Upper lobe of right lung (tissue), 1 donor: ENCODE results near the gene NLGN2. TPM values are rescaled to one million over a fixed set of nuclear protein-coding genes. Genes with fewer than 3 reads are reported as not detected.
A peak's percentile ranks its signal among the peaks of the same experiment; 100 is the strongest.

ENCODE experiments used
- ATAC-seq: fragments of 200-7000 bp; cut with Tn5 transposase; one replicate; pipeline ENCODE4 v1.9.1; 2020; ENCODE audit warnings: mild to moderate bottlenecking, moderate library complexity
- DNase-seq: peaks from one replicate; pipeline ENCODE4 v3.0.0-alpha.2; 2020
- H3K27ac ChIP-seq: fragments of 200-600 bp; one replicate; pipeline ENCODE4 v1.8.0; 2022
- H3K27me3 ChIP-seq: fragments of 200-600 bp; one replicate; pipeline ENCODE4 v1.8.0; 2022; ENCODE audit warnings: mild to moderate bottlenecking
- H3K36me3 ChIP-seq: fragments of 200-600 bp; one replicate; pipeline ENCODE4 v1.8.0; 2022
- H3K4me1 ChIP-seq: fragments of 200-600 bp; one replicate; pipeline ENCODE4 v1.8.0; 2022
- H3K4me3 ChIP-seq: fragments of 200-600 bp; one replicate; pipeline ENCODE4 v1.8.0; 2022; ENCODE audit warnings: mild to moderate bottlenecking
- H3K9me3 ChIP-seq: fragments of 200-600 bp; one replicate; pipeline ENCODE4 v1.8.0; 2022
- intact Hi-C: fragments of 100-400 bp; cut with DNase I; formaldehyde crosslinking; loops from one replicate; pipeline ENCODE4 v1.11.0; 2022
- total RNA-seq: library from RNA; stranded (reverse); fragmentation: NEBNext Ultra II Directional; extraction: Animal tissue kit (Norgen Biotek cat#: 25700); gene quantifications from one replicate; pipeline ENCODE4 v1.2.1, GENCODE V29; 2021
- TF ChIP-seq, protein P1 (sequence below): fragments of 200-600 bp; IDR thresholded peaks from one replicate; pipeline ENCODE4 v1.8.0; 2022; ENCODE audit warnings: antibody characterized with exemption
- donor health status: DM: no; HTN: yes; CAD: no; lungs with severe emphysema.

Gene NLGN2
- total RNA-seq, 1 donor from 2014 or later, result 11.7 TPM

DNA sequence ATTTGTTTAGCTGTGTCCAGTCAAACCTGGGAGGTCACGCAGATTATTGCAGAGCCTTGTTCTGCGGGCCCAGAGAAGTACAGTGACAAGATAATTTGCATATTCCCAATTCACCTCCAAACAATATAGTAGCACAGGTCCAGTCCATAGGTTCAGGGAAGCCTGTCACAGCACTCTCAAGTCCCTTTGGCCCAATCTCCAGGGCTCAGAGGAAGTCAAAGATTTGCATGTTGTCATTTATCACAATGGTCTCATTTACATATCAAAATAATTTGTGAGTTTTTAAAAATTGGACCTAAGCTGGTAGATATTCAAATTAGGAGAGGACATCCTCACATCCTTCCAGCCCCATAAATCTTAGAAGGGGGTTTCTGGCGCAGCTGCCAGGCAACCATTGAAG, 59.9 kb downstream of the NLGN2 start:
- H3K27me3 ChIP-seq, result no peaks in the 10 kb centered on the region
- no peak overlapping the region for H3K4me3 ChIP-seq
- ATAC-seq, result no peak
- H3K36me3 ChIP-seq, result peaks cover 35% of the 10 kb centered on the region
- peaks cover 17% of the 10 kb centered on the region for H3K4me1 ChIP-seq
- peak overlapping the region; percentile 61 for H3K27ac ChIP-seq
- H3K9me3 ChIP-seq, result no peaks in the 10 kb centered on the region
- intact Hi-C loops, result no loop called here
- no peak for DNase-seq
- TF ChIP-seq, protein P1, sequence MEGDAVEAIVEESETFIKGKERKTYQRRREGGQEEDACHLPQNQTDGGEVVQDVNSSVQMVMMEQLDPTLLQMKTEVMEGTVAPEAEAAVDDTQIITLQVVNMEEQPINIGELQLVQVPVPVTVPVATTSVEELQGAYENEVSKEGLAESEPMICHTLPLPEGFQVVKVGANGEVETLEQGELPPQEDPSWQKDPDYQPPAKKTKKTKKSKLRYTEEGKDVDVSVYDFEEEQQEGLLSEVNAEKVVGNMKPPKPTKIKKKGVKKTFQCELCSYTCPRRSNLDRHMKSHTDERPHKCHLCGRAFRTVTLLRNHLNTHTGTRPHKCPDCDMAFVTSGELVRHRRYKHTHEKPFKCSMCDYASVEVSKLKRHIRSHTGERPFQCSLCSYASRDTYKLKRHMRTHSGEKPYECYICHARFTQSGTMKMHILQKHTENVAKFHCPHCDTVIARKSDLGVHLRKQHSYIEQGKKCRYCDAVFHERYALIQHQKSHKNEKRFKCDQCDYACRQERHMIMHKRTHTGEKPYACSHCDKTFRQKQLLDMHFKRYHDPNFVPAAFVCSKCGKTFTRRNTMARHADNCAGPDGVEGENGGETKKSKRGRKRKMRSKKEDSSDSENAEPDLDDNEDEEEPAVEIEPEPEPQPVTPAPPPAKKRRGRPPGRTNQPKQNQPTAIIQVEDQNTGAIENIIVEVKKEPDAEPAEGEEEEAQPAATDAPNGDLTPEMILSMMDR, result no peak

DNA sequence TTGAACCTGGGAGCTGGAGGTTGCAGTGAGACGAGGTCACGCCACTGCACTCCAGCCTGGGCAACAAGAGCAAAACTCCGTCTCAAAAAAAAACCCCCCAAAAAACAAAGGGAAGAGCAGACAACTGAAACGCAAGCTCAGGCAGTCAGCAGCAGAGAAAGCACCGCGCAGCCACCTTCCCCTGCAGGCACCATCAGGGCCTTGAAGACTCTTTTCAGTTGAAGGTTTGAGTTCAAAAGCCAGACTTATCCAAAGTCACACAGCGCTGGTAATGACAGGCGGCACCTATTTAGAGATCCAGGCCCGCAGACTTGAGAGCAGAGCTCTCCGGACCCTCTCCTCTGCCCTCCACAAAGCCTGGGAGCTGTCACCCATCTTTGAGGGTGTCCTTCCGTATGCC, 60.6 kb downstream of the NLGN2 start:
- Histone ChIP-seq H3K4me1 (peaks cover 17% of the 10 kb centered on the region), H3K27ac (no peak overlapping the region), H3K4me3 (no peak overlapping the region), H3K36me3 (peaks cover 27% of the 10 kb centered on the region), H3K9me3 (no peaks in the 10 kb centered on the region), H3K27me3 (no peaks in the 10 kb centered on the region)
- intact Hi-C loops, result no loop called here
- TF ChIP-seq, protein P1, result no peak
- ATAC-seq, result no peak
- DNase-seq, result no peak

DNA sequence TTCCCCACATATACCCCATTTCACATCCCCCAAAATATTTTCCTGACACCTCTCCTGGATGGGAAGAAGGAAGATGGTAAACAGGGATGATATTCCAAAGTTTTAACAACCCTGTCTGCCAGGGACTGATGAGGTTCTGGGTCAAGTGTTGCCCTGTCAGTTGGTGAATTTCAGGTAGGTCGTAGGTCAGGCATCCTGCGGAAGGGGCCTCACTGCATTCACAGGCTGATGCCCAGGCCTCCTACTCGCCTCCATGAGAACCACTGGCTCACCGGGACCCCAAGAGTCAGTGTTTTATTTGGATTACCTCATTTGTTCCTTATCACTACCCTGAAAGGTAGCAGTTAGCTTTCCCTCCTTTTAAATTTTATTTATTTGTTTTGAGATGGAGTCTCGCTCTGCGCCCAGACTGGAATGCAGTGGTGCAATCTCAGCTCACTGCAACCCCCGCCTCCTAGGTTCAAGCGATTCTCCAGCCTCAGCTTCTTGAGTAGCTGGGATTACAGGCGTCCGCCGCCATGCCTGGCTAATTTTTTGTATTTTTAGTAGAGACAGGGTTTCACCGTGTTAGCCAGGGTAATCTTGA, 61.3 kb downstream of the NLGN2 start:
- H3K9me3 ChIP-seq, result no peaks in the 10 kb centered on the region
- H3K27ac ChIP-seq, result peak overlapping the region; percentile 51
- DNase-seq (no peak), ATAC-seq (no peak)
- intact Hi-C loops, result no loop called here
- peaks cover 17% of the 10 kb centered on the region for H3K4me1 ChIP-seq
- no peak overlapping the region for H3K4me3 ChIP-seq
- H3K36me3 ChIP-seq, result peaks cover 21% of the 10 kb centered on the region
- no peaks in the 10 kb centered on the region for H3K27me3 ChIP-seq
- TF ChIP-seq, protein P1, result no peak

Other genes with a start within 250 kb of the NLGN2 start
- 4.3 TPM for gene ASGR1, start 228.5 kb upstream of the NLGN2 start, total RNA-seq
- gene DLG4, start 188.0 kb upstream of the NLGN2 start, total RNA-seq, result 30.7 TPM
- 544 TPM for gene ACADVL, start 187.9 kb upstream of the NLGN2 start, total RNA-seq
- gene DVL2, start 173.3 kb upstream of the NLGN2 start, total RNA-seq, result 41.0 TPM
- 36.9 TPM for gene PHF23, start 168.4 kb upstream of the NLGN2 start, total RNA-seq
- 547 TPM for gene GABARAP, start 165.4 kb upstream of the NLGN2 start, total RNA-seq
- gene CTDNEP1, start 156.1 kb upstream of the NLGN2 start, total RNA-seq, result 141 TPM
- gene ELP5, start 155.6 kb upstream of the NLGN2 start, total RNA-seq, result 35.0 TPM
- 117 TPM for gene CLDN7, start 145.4 kb upstream of the NLGN2 start, total RNA-seq
- 1.6 TPM for gene SLC2A4, start 126.1 kb upstream of the NLGN2 start, total RNA-seq
- not detected for gene YBX2, start 113.2 kb upstream of the NLGN2 start, total RNA-seq
- gene EIF5A, start 100.2 kb upstream of the NLGN2 start, total RNA-seq, result 241 TPM
- 62.9 TPM for gene GPS2, start 92.5 kb upstream of the NLGN2 start, total RNA-seq
- 37.6 TPM for gene NEURL4, start 78.5 kb upstream of the NLGN2 start, total RNA-seq
- gene ACAP1, start 71.3 kb upstream of the NLGN2 start, total RNA-seq, result 23.2 TPM
- 8.9 TPM for gene KCTD11, start 55.7 kb upstream of the NLGN2 start, total RNA-seq
- not detected for gene TMEM95, start 52.7 kb upstream of the NLGN2 start, total RNA-seq
- 5.8 TPM for gene TNK1, start 26.8 kb upstream of the NLGN2 start, total RNA-seq
- 30.3 TPM for gene PLSCR3, start 13.3 kb upstream of the NLGN2 start, total RNA-seq
- 45.2 TPM for gene TMEM256, start 3.7 kb upstream of the NLGN2 start, total RNA-seq
- not detected for gene SPEM1, start 12.5 kb downstream of the NLGN2 start, total RNA-seq
- not detected for gene SPEM2, start 17.8 kb downstream of the NLGN2 start, total RNA-seq
- gene SPEM3, start 21.0 kb downstream of the NLGN2 start, total RNA-seq, result not detected
- 7.4 TPM for gene TMEM102, start 27.6 kb downstream of the NLGN2 start, total RNA-seq
- 1.1 TPM for gene FGF11, start 31.7 kb downstream of the NLGN2 start, total RNA-seq
- 10.1 TPM for gene CHRNB1, start 37.2 kb downstream of the NLGN2 start, total RNA-seq
- 84.7 TPM for gene ZBTB4, start 71.8 kb downstream of the NLGN2 start, total RNA-seq
- gene SLC35G6, start 73.6 kb downstream of the NLGN2 start, total RNA-seq, result not detected
- gene POLR2A, start 76.5 kb downstream of the NLGN2 start, total RNA-seq, result 105 TPM
- gene TNFSF12, start 141.2 kb downstream of the NLGN2 start, total RNA-seq, result 75.7 TPM
- gene TNFSF13, start 150.9 kb downstream of the NLGN2 start, total RNA-seq, result 101 TPM
- gene SENP3, start 154.1 kb downstream of the NLGN2 start, total RNA-seq, result 57.6 TPM
- gene CD68, start 171.8 kb downstream of the NLGN2 start, total RNA-seq, result 398 TPM
- 58.2 TPM for gene MPDU1, start 176.0 kb downstream of the NLGN2 start, total RNA-seq
- 0.67 TPM for gene SOX15, start 182.2 kb downstream of the NLGN2 start, total RNA-seq
- 39.3 TPM for gene FXR2, start 207.1 kb downstream of the NLGN2 start, total RNA-seq
- gene SAT2, start 220.0 kb downstream of the NLGN2 start, total RNA-seq, result 81.7 TPM
- gene SHBG, start 222.3 kb downstream of the NLGN2 start, total RNA-seq, result 0.87 TPM
- 4.8 TPM for gene ATP1B2, start 243.1 kb downstream of the NLGN2 start, total RNA-seq